Subcutaneous abdominal adipose tissue (tissue), 5 donors: ENCODE data around the gene ITGA2B.
"Not testable (repeated sequence)": the region's sequence is repeated elsewhere in the genome, so short reads cannot be mapped to it uniquely, and the experiment has no call there.

Source experiments
- H3K27ac ChIP-seq: one replicate; pipeline ENCODE4 v1.7.0; 2013; ENCODE audit warnings: low read depth, mild to moderate bottlenecking, inconsistent platforms, low read length, moderate library complexity
- H3K27me3 ChIP-seq, 5 donors: one replicate each; pipeline ENCODE4 v1.7.0; 2013; ENCODE audit warnings: low read length in 5 of 5, inconsistent platforms in 1 of 5; ENCODE audit not compliant: control insufficient read depth in 5 of 5, insufficient read depth in 4 of 5
- H3K36me3 ChIP-seq, 5 donors: one replicate each; pipeline ENCODE4 v1.7.0; 2013; ENCODE audit warnings: low read length in 5 of 5; ENCODE audit not compliant: control insufficient read depth in 5 of 5, insufficient read depth in 5 of 5
- H3K4me1 ChIP-seq, 5 donors: one replicate each; pipeline ENCODE4 v1.7.0; 2013; ENCODE audit warnings: low read length in 5 of 5, mild to moderate bottlenecking in 3 of 5, moderate library complexity in 1 of 5; ENCODE audit not compliant: control insufficient read depth in 5 of 5, insufficient read depth in 5 of 5
- H3K4me3 ChIP-seq, 5 donors: one replicate each; pipeline ENCODE4 v1.7.0; 2013; ENCODE audit warnings: low read length in 5 of 5, low read depth in 1 of 5
- H3K9ac ChIP-seq, 5 donors: one replicate each; pipeline ENCODE4 v1.7.0; 2013; ENCODE audit warnings: low read length in 5 of 5, mild to moderate bottlenecking in 4 of 5, moderate library complexity in 3 of 5
- H3K9me3 ChIP-seq, 5 donors: one replicate each; pipeline ENCODE4 v1.7.0; 2013; ENCODE audit warnings: low read length in 5 of 5; ENCODE audit not compliant: control insufficient read depth in 5 of 5
- donor health status: healthy.
- donor health status: healthy.
- donor health status: healthy.
- donor health status: healthy.
- donor health status: healthy.

The ITGA2B gene

GRCh38 chr17:44372036-44372435, 17.4 kb downstream of the ITGA2B start:
- H3K36me3 ChIP-seq: no peaks in the 10 kb centered on the region
- H3K27me3 ChIP-seq: peaks cover 0 to 8% (median 6%) of the 10 kb centered on the region in 5 donors

GRCh38 chr17:44369414-44370023, 19.9 kb downstream of the ITGA2B start:
- not testable (repeated sequence) for H3K4me3 ChIP-seq, H3K9ac ChIP-seq, H3K27me3 ChIP-seq, H3K27ac ChIP-seq, H3K9me3 ChIP-seq, H3K36me3 ChIP-seq
- peaks cover 0 to 18% (median 9%) of the 10 kb centered on the region in 5 donors for H3K4me1 ChIP-seq

More at GRCh38 chr17:44372036-44372435, 17.4 kb downstream of the ITGA2B start:
- Histone ChIP-seq H3K9me3 (no peaks in the 10 kb centered on the region), H3K4me1 (peaks cover 0 to 18% (median 10%) of the 10 kb centered on the region in 5 donors), H3K4me3 (no peak overlapping the region), H3K9ac (no peak overlapping the region), H3K27ac (no peak overlapping the region)

GRCh38 chr17:44368391-44369243, 20.8 kb downstream of the ITGA2B start:
- H3K4me3 ChIP-seq, H3K36me3 ChIP-seq, H3K27me3 ChIP-seq, H3K27ac ChIP-seq, H3K9me3 ChIP-seq, H3K9ac ChIP-seq: not testable (repeated sequence)
- H3K4me1 ChIP-seq: peaks cover 0 to 23% (median 14%) of the 10 kb centered on the region in 5 donors

GRCh38 chr17:44367231-44367979, 22.0 kb downstream of the ITGA2B start:
- peaks cover 0 to 6% (median 3%) of the 10 kb centered on the region in 5 donors for H3K27me3 ChIP-seq

GRCh38 chr17:44365051-44365450, 24.4 kb downstream of the ITGA2B start:
- H3K27me3 ChIP-seq, H3K4me3 ChIP-seq, H3K9ac ChIP-seq, H3K9me3 ChIP-seq, H3K36me3 ChIP-seq, H3K27ac ChIP-seq: not testable (repeated sequence)
- H3K4me1 ChIP-seq: peaks cover 0 to 35% (median 30%) of the 10 kb centered on the region in 5 donors

More at GRCh38 chr17:44367231-44367979, 22.0 kb downstream of the ITGA2B start:
- Histone ChIP-seq H3K36me3 (no peaks in the 10 kb centered on the region), H3K27ac (no peak overlapping the region), H3K9me3 (no peaks in the 10 kb centered on the region), H3K4me3 (no peak overlapping the region), H3K9ac (peak overlapping the region in 1 of 5 donors; percentile 37), H3K4me1 (peaks cover 0 to 31% (median 25%) of the 10 kb centered on the region in 5 donors)

DNA sequence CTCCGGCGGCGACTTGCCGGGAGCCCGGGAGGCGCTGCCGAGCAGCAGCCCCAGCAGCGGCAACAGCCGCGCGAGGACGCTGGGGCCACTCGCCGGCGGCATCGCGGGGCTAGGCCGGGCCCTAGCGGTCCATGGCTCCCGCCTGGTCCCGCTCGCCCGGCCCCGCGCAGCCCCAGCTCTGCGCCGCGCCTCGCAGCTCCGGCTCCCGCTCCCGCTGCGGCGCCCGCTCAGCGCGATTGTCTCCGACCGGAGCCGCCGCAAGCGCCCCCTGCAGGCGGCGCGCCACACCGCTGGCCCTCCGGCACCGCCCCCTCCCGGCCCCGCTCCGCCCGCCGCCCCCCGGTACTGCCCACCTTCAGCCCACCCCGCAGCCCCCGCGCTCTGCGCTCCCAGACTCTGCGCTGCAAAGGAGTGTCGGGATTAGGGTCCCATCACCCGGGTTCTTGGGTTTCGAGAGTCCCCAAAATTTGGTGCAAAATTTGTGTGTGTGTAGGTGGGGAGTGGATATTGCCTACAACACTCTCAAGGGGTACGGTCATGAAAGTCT, 25.8 kb downstream of the ITGA2B start, which contains the start of gene FAM171A2:
Gene FAM171A2 (minus strand): TSS at position 241 of the 547 bp plus-strand sequence. CDS start 139 bp downstream, at position 102.
- Histone ChIP-seq H3K36me3 (no peaks in the 10 kb centered on the region), H3K27ac (no peak within 1 kb of the TSS), H3K4me3 (peak within 1 kb of the TSS in 4 of 5 donors; percentile 64 to 74 (median 65)), H3K9ac (peak within 1 kb of the TSS in 4 of 5 donors; percentile 43 to 72 (median 66)), H3K4me1 (peaks cover 0 to 35% (median 30%) of the 10 kb centered on the region in 5 donors), H3K27me3 (peaks cover 0 to 2% (median 0%) of the 10 kb centered on the region in 5 donors), H3K9me3 (no peaks in the 10 kb centered on the region)

GRCh38 chr17:44362949-44363612, 26.4 kb downstream of the ITGA2B start:
- Histone ChIP-seq H3K9me3 (no peaks in the 10 kb centered on the region), H3K4me1 (peaks cover 0 to 35% (median 30%) of the 10 kb centered on the region in 5 donors), H3K9ac (peak overlapping the region in 4 of 5 donors; percentile 43 to 72 (median 66)), H3K27ac (no peak overlapping the region), H3K36me3 (no peaks in the 10 kb centered on the region), H3K4me3 (peak overlapping the region in 4 of 5 donors; percentile 64 to 74 (median 65)), H3K27me3 (peaks cover 0 to 2% (median 0%) of the 10 kb centered on the region in 5 donors)

DNA sequence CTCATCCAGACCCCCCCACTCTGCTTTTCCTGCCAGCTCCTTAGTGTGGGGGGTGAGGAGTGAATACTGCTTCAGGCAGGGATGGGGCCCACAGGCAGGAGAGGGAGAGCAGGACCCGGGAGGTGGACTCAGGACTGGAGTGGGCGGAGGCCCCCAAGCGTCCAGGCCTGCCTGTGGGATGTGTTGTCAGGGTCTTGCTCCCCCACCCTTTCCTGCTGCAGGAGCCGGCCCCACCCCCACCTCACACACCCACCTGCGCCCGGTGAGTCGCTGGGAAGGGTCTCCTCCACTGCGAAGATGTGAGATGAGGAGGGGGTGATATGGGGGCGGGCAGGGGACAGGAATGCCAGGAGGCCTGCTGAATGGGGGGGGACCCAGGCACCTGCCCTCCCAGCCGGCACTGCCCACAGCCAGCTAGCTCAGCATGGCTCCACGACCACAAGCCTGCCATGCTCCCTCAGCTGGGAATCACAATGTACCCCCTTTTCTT, 26.9 kb downstream of the ITGA2B start:
- Histone ChIP-seq H3K27ac (no peak overlapping the region), H3K4me1 (peaks cover 0 to 35% (median 30%) of the 10 kb centered on the region in 5 donors), H3K9me3 (no peaks in the 10 kb centered on the region), H3K36me3 (no peaks in the 10 kb centered on the region), H3K27me3 (peaks cover 0 to 2% (median 0%) of the 10 kb centered on the region in 5 donors), H3K4me3 (peak overlapping the region in 4 of 5 donors; percentile 64 to 74 (median 65)), H3K9ac (peak overlapping the region in 1 of 5 donors; percentile 72)
